ENCODE measurements around the gene DOCK2.

GRCh38 chr5:169634606-169635005 is 2.5 kb upstream of the DOCK2 start:
- no peak for TF ChIP-seq ZFP41 (tag by site-specific recombination; IDR thresholded peaks at IDR 0.05; ENCODE audit: borderline replicate concordance)
- TF ChIP-seq ZNF792 (tag by site-specific recombination; IDR thresholded peaks at IDR 0.05), result no peak
- no peak for TF ChIP-seq SCRT2 (tag by site-specific recombination; IDR thresholded peaks at IDR 0.05)
- TF ChIP-seq ZNF624 (tag by site-specific recombination; IDR thresholded peaks at IDR 0.05), result no peak

Data from HEK293 (cell line).